GM13977 (cell line): ENCODE measurements around the gene CCAR1.
"Not testable (repeated sequence)": the region's sequence is repeated elsewhere in the genome, so short reads cannot be mapped to it uniquely, and the experiment has no call there.

Source experiments
- DNase-seq: peaks from one replicate; pipeline ENCODE4 v3.0.0; 2012; ENCODE audit warnings: low spot score
- in situ Hi-C: fragments of 300-500 bp; cut with MboI; formaldehyde crosslinking; loops from one replicate; pipeline ENCODE4 v1.12.0; 2022; ENCODE audit warnings: low sequenced_read_pairs, low pct_unique_long_range_greater_than_20kb, mixed read lengths, inconsistent platforms; ENCODE audit not compliant: unreplicated experiment
- TF ChIP-seq, protein P1 (sequence below): IDR thresholded peaks from 2 replicates; pipeline ENCODE4 v1.5.1; 2012; ENCODE audit warnings: mild to moderate bottlenecking, control low read depth; ENCODE audit not compliant: insufficient read depth; ENCODE audit errors: extremely low read depth, missing control alignments

Gene CCAR1

GRCh38 chr10:68812420-68812819 lies 91.4 kb downstream of the CCAR1 start:
- TF ChIP-seq, protein P1, sequence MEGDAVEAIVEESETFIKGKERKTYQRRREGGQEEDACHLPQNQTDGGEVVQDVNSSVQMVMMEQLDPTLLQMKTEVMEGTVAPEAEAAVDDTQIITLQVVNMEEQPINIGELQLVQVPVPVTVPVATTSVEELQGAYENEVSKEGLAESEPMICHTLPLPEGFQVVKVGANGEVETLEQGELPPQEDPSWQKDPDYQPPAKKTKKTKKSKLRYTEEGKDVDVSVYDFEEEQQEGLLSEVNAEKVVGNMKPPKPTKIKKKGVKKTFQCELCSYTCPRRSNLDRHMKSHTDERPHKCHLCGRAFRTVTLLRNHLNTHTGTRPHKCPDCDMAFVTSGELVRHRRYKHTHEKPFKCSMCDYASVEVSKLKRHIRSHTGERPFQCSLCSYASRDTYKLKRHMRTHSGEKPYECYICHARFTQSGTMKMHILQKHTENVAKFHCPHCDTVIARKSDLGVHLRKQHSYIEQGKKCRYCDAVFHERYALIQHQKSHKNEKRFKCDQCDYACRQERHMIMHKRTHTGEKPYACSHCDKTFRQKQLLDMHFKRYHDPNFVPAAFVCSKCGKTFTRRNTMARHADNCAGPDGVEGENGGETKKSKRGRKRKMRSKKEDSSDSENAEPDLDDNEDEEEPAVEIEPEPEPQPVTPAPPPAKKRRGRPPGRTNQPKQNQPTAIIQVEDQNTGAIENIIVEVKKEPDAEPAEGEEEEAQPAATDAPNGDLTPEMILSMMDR = no peak

DNA sequence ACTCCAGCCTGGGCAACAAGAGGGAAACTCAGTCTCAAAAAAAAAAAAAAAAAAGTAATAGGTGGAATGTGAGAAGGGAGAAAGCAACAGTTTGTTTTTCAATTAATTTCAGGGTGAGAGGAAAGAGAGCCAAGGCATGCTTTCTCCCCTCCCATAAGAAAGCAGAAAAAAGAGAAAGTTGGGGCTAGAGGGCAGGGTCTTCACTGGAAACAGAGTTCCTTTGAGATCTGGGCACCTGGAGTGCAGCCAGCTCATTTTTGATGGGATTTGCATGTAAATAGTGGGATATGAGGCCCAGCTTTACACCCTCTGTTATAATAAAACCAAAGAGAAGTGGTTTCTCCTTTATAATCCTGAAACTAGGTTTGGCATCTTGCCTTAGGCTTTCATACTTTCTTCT lies 92.5 kb downstream of the CCAR1 start:
- DNase-seq = no peak
- in situ Hi-C loops = no loop called here
- TF ChIP-seq, protein P1 = no peak

More at GRCh38 chr10:68812420-68812819, 91.4 kb downstream of the CCAR1 start:
- DNase-seq = no peak
- in situ Hi-C loops = no loop called here

- no peak for DNase-seq
- TF ChIP-seq, protein P1 = no peak
- in situ Hi-C loops = no loop called here
Observed at GRCh38 chr10:68816796-68817412, 95.9 kb downstream of the CCAR1 start.

DNA sequence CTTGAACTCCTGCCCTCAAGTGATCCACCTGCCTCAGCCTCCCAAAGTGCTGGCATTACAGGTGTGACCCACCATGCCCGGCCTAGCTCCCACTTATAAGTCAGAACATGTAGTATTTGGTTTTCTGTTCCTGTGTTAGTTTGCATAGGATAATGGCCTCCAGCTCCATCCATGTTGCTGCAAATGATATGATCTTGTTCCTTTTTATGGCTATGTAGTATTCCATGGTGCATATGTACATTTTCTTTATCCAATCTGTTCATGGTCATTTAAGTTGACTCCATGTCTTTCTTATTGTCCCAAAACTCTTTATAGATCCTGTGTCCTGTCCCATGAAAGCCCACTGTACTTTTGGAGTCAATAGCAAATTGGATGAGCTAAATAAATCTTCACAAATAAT lies 99.3 kb downstream of the CCAR1 start:
- in situ Hi-C loops, DNase-seq: not testable (repeated sequence)

DNA sequence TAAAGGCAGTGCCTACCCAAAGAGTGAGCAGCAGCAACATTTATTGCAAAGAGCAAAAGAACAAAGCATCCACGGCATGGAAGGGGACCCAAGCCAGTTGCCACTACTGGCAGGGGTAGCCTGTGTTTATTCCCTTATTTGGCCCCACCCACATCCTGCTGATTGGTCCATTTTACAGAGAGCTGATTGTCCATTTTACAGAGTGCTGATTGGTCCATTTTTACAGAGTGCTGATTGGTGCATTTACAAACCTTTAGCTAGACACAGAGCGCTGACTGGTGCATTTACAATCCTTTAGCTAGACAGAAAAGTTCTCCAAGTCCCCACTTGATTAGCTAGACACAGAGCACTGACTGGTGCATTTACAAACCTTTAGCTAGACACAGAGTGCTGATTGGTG lies 101.6 kb downstream of the CCAR1 start:
- in situ Hi-C loops, DNase-seq: not testable (repeated sequence)

GRCh38 chr10:68826764-68827591 lies 105.9 kb downstream of the CCAR1 start, which contains the start of gene STOX1:
Gene STOX1 (plus strand): TSS chr10:68827531. CDS start chr10:68827624, 93 bp downstream.
- peak; percentile 82 for DNase-seq
- TF ChIP-seq, protein P1 = no peak
- in situ Hi-C loops = no loop called here

- DNase-seq, in situ Hi-C loops: not testable (repeated sequence)
Observed at GRCh38 chr10:68827592-68827959, 106.5 kb downstream of the CCAR1 start.

DNA sequence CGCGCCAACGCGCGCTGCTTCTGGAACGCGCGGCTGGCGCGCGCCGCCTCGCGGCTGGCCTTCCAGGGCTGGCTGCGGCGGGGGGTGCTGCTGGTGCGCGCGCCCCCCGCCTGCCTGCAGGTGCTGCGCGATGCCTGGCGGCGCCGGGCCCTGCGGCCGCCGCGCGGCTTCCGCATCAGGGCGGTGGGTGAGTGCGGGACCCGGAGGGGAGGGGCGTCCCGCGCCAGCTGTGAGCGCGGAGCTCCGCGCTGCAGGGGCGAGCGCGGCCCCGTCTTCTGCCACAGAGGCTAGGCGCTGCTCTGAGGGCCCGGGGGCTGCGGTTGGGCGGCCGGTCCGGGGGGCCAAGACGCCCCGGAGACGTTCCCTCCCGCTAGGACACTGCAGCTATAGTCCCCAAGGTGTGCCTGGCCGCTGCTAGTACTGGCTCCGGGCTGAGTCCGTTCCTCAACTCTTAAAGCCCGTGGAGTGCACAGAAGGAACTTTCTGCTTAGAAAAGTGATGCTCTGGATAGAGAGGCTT lies 107.1 kb downstream of the CCAR1 start:
- in situ Hi-C loops, DNase-seq: not testable (repeated sequence)
